GM19238 (cell line): ENCODE data around the gene GMPPA.

Source experiments
- DNase-seq: peaks from one replicate; pipeline ENCODE4 v3.0.0; 2011; ENCODE audit warnings: low spot score; ENCODE audit not compliant: insufficient read length

Gene GMPPA

DNA sequence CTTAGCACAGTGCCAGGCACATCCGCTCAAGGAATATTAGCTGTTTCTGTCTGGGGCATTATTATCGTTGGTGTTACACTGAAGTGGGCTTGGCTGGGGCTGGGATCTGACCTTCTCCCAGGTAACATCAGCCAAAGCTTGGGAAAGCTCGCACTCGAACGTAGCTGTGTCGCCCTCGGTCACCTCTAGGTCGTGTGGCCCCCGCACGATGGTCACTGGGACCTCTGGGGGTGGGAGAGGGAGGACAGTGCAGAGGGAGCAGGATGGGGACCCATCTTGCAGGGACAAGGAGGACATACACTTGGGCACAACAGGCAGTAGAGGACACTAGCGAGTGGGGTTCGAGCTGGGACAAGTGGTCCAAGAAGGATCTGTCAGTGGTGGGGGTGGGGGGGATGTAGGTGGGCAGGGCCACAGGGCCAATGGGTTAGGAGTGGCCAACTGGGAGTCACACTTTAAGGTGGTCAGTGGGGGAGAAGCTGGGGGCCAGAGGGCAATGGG lies 54.8 kb downstream of the GMPPA start:
- DNase-seq: no peak

GRCh38 chr2:219554350-219554749 lies 55.7 kb downstream of the GMPPA start:
- no peak for DNase-seq

- DNase-seq: no peak
Measured at GRCh38 chr2:219555956-219556355, 57.3 kb downstream of the GMPPA start.

DNA sequence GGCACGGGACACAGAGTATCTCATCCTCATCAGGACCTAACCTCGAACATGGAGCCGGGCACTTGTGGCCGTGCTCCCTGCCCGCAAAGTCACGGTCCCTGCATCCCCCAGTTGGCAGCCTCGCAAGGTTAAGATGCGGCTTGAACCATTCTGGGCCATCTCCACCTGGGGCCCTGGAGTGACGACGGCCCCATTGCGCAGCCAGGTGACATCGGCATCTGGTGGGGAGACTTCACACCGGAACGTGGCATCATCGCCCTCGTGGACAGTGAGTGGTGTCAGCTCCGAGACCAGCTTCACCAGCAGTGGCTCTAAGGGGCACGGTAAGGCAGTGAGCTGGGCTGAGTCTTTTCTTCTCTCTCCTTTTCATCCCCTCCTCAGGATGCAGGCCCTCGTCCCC lies 57.7 kb downstream of the GMPPA start:
- DNase-seq: no peak
